ENCODE measurements around the gene MAD1L1.

- TF ChIP-seq, protein P1, sequence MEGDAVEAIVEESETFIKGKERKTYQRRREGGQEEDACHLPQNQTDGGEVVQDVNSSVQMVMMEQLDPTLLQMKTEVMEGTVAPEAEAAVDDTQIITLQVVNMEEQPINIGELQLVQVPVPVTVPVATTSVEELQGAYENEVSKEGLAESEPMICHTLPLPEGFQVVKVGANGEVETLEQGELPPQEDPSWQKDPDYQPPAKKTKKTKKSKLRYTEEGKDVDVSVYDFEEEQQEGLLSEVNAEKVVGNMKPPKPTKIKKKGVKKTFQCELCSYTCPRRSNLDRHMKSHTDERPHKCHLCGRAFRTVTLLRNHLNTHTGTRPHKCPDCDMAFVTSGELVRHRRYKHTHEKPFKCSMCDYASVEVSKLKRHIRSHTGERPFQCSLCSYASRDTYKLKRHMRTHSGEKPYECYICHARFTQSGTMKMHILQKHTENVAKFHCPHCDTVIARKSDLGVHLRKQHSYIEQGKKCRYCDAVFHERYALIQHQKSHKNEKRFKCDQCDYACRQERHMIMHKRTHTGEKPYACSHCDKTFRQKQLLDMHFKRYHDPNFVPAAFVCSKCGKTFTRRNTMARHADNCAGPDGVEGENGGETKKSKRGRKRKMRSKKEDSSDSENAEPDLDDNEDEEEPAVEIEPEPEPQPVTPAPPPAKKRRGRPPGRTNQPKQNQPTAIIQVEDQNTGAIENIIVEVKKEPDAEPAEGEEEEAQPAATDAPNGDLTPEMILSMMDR (IDR thresholded peaks at IDR 0.05) = no peak
- no peak for TF ChIP-seq POLR2A (IDR thresholded peaks at IDR 0.05)
Measured at GRCh38 chr7:2196381-2197378, 36.1 kb downstream of the MAD1L1 start.
